Sigmoid colon (tissue), 7 donors: Measurements from ENCODE around the gene RBBP5. TPM values are rescaled to one million over a fixed set of nuclear protein-coding genes. Genes with fewer than 3 reads are reported as not detected.
A peak's percentile ranks its signal among the peaks of the same experiment; 100 is the strongest.

Source experiments
- DNase-seq: peaks from one replicate; pipeline ENCODE4 v3.0.0-alpha.2; 2019
- H3K27ac ChIP-seq, 4 donors: fragments of 200-600 bp; sonication (generic); one replicate each; pipeline ENCODE4 v1.5.1; 2016 to 2019; ENCODE audit warnings: mild to moderate bottlenecking in 1 of 4
- H3K27me3 ChIP-seq, 3 donors: fragments of 200-600 bp; sonication (generic); one replicate each; pipeline ENCODE4 v1.5.1; 2019; ENCODE audit warnings: mild to moderate bottlenecking in 1 of 3
- H3K36me3 ChIP-seq, 4 donors: fragments of 200-600 bp; sonication (generic); one replicate each; pipeline ENCODE4 v1.5.1; 2016 to 2019
- H3K4me1 ChIP-seq, 4 donors: fragments of 200-600 bp; sonication (generic); one replicate each; pipeline ENCODE4 v1.5.1; 2017 to 2019
- H3K4me3 ChIP-seq, 4 donors: fragments of 200-600 bp; sonication (generic); one replicate each; pipeline ENCODE4 v1.5.1; 2017 to 2019; ENCODE audit warnings: mild to moderate bottlenecking in 2 of 4, moderate library complexity in 1 of 4
- H3K9me3 ChIP-seq, 4 donors: fragments of 200-600 bp in 3 of 4; sonication (generic) in 3 of 4; one replicate each; pipeline versions ENCODE4 v1.5.1 to v1.6.1; 2013 to 2019
- EP300 ChIP-seq, 4 donors: sonication (generic); formaldehyde crosslinking; IDR thresholded peaks; one replicate each; pipeline ENCODE4 v1.6.1; 2017; ENCODE audit warnings: antibody characterized with exemption in 4 of 4
- POLR2A ChIP-seq, 2 donors: fragments of 450-650 bp; IDR thresholded peaks; one replicate each; pipeline ENCODE4 v1.6.1; 2016; ENCODE audit warnings: antibody characterized with exemption in 2 of 2, mild to moderate bottlenecking in 2 of 2, moderate library complexity in 2 of 2
- POLR2AphosphoS5 ChIP-seq, 4 donors: sonication (generic); formaldehyde crosslinking; IDR thresholded peaks; one replicate each; pipeline ENCODE4 v1.6.1; 2017; ENCODE audit warnings: antibody characterized with exemption in 4 of 4
- WGBS, 2 donors: extraction: QIAGEN DNeasy Blood & Tissue Kit; methylation state at CpG; one replicate each; pipeline ENCODE4 v1.1.7; 2013; 5-methylcytosine and 5-hydroxymethylcytosine counted together
- intact Hi-C: fragments of 100-400 bp; cut with DNase I; formaldehyde crosslinking; loops from one replicate; pipeline ENCODE4 v1.15.1; 2023
- polyA plus RNA-seq, 3 donors: library from polyadenylated mRNA; stranded (reverse); fragments of 200-250 nt; gene quantifications; one replicate each; pipeline ENCODE4 v1.2.3, GENCODE V29; 2013
- total RNA-seq, 4 donors: library from RNA; depleted of rRNA; stranded (reverse); fragments of >200 nt; gene quantifications; one replicate each; pipeline ENCODE4 v1.1.0, GENCODE V29; 2016
- TF ChIP-seq, protein P1 (sequence below), 4 experiments: fragments of 450-650 bp in 3 of 4; fragments of 200-600 bp in 1 of 4; IDR thresholded peaks; one replicate each; pipeline ENCODE4 v1.5.1; 2016 to 2019; ENCODE audit warnings: antibody characterized with exemption in 4 of 4, mild to moderate bottlenecking in 3 of 4, moderate library complexity in 2 of 4
- donor health status: healthy with polysubstance abuse.
- donor health status: Bipolar disorder and iron deficiency.
- donor health status: healthy.

RBBP5 gene
- total and polyA plus RNA-seq, 7 donors, result 6.6 to 36.5 (median 12.2) TPM

DNA sequence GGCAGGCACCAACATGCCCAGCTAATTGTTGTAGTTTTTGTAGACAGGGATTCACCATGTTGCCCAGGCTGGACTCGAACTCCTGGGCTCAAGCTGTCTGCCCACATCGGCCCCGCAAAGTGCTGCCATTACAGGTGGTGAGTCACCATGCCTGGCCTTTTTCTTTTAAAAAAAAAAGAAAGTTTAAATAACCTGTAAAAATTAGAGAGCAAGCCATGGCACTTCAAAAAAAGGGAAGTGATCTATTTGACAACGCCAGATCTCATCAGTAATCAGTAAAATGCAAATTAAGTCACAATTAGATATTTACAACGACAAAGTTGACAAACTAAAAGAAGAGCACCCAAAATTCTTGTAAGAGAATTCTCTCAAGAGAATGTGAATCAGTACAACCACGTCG lies 2.9 kb upstream of the RBBP5 start:
- 74 to 83% methylated on average over 7 of the region's 7 CpGs for whole genome bisulfite sequencing, 2 donors
- Histone ChIP-seq H3K4me1 (peaks cover 0 to 24% (median 18%) of the 10 kb centered on the region in 4 donors), H3K4me3 (no peak overlapping the region), H3K27me3 (no peaks in the 10 kb centered on the region), H3K9me3 (no peaks in the 10 kb centered on the region), H3K27ac (no peak overlapping the region), H3K36me3 (no peaks in the 10 kb centered on the region)
- intact Hi-C loops, result loop anchor here (5.0 kb wide), 1 partner anchor 133 kb away; no protein-coding TSS in a partner anchor
- TF ChIP-seq EP300 (IDR thresholded peaks at IDR 0.05) (no peak), POLR2AphosphoS5 (IDR thresholded peaks at IDR 0.05) (no peak), POLR2A (IDR thresholded peaks at IDR 0.05) (no peak)
- TF ChIP-seq, protein P1, sequence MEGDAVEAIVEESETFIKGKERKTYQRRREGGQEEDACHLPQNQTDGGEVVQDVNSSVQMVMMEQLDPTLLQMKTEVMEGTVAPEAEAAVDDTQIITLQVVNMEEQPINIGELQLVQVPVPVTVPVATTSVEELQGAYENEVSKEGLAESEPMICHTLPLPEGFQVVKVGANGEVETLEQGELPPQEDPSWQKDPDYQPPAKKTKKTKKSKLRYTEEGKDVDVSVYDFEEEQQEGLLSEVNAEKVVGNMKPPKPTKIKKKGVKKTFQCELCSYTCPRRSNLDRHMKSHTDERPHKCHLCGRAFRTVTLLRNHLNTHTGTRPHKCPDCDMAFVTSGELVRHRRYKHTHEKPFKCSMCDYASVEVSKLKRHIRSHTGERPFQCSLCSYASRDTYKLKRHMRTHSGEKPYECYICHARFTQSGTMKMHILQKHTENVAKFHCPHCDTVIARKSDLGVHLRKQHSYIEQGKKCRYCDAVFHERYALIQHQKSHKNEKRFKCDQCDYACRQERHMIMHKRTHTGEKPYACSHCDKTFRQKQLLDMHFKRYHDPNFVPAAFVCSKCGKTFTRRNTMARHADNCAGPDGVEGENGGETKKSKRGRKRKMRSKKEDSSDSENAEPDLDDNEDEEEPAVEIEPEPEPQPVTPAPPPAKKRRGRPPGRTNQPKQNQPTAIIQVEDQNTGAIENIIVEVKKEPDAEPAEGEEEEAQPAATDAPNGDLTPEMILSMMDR (IDR thresholded peaks at IDR 0.05), result no peak
- DNase-seq, result no peak

DNA sequence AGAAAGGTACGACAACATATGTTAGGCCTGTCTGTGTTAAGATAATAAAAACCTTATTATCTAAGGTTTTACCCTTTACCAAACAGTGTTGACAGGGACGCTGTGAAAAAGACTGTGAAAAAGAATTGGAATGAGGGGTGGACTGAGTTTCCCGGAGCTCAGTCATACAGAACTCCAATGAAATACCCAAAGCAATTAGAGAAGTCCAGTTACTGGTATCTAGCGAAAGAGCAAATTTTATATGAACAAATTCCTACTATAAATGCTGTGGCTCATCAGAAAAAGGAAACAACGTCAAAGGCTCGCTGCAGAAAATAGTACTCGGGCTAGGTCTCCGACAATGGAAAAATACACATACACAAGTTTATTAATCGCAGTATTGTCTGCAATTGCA lies 708 bp upstream of the RBBP5 start:
- Histone ChIP-seq H3K4me3 (peak overlapping the region; percentile 80 to 95 (median 90)), H3K27me3 (no peaks in the 10 kb centered on the region), H3K9me3 (no peaks in the 10 kb centered on the region), H3K27ac (peak overlapping the region; percentile 88 to 93 (median 91)), H3K36me3 (peaks cover 0 to 10% (median 0%) of the 10 kb centered on the region in 4 donors), H3K4me1 (peaks cover 0 to 31% (median 23%) of the 10 kb centered on the region in 4 donors)
- WGBS, 2 donors, result 6 to 16% methylated on average over 9 of the region's 9 CpGs
- intact Hi-C loops, result loop anchor here (5.0 kb wide), 1 partner anchor 135 kb away; no protein-coding TSS in a partner anchor
- DNase-seq, result no peak
- TF ChIP-seq EP300 (IDR thresholded peaks at IDR 0.05) (no peak), POLR2A (IDR thresholded peaks at IDR 0.05) (no peak), POLR2AphosphoS5 (IDR thresholded peaks at IDR 0.05) (no peak)
- TF ChIP-seq, protein P1 (IDR thresholded peaks at IDR 0.05), result no peak

DNA sequence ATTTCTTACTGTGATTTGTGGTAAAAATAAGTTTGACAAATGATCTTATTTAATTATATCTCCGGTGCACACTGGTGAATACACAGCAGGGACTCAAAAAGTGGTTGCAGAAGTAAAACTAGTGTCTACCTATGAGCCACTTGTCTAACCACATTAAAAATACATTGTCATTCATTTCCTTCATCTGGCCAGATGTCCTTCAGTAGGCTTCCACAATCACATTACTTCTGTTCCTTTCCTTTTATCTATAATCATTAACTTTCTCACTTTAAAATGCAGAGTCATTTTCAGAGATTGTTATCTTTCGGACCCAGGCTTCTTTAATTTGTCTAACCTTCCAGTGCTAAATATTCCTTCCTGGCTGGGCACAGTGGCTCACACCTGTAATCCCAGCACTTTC lies 3.0 kb downstream of the RBBP5 start:
- Histone ChIP-seq H3K9me3 (no peaks in the 10 kb centered on the region), H3K4me1 (peaks cover 0 to 31% (median 23%) of the 10 kb centered on the region in 4 donors), H3K27ac (no peak overlapping the region), H3K4me3 (no peak overlapping the region), H3K27me3 (no peaks in the 10 kb centered on the region), H3K36me3 (peaks cover 0 to 33% (median 10%) of the 10 kb centered on the region in 4 donors)
- intact Hi-C loops, result no loop called here
- no peak for DNase-seq
- TF ChIP-seq, protein P1 (IDR thresholded peaks at IDR 0.05), result no peak
- TF ChIP-seq POLR2AphosphoS5 (IDR thresholded peaks at IDR 0.05) (no peak), EP300 (IDR thresholded peaks at IDR 0.05) (no peak), POLR2A (IDR thresholded peaks at IDR 0.05) (no peak)
- 61 to 63% methylated on average over 2 of the region's 2 CpGs for WGBS, 2 donors

DNA sequence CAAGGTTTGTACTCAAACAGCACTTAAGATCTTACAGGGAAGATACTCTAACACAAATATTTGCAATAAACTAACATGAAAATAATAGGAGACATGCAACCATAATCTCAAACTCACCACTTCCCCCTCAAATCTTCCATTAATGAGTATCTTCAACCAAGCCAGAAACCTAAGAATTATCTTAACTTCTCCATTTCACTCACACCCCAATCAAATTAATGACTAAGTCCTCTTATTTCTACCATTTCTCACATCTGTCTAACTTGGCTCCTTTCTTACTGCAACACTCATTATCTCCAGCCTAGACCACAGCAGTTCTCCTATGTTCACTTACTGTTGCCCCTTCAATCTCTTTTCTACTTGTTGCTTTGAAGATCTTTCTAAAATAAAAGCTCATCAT lies 10.4 kb downstream of the RBBP5 start:
- H3K27me3 ChIP-seq, result no peaks in the 10 kb centered on the region
- H3K36me3 ChIP-seq, result peaks cover 0 to 85% (median 17%) of the 10 kb centered on the region in 4 donors
- TF ChIP-seq POLR2AphosphoS5 (IDR thresholded peaks at IDR 0.05) (no peak), POLR2A (IDR thresholded peaks at IDR 0.05) (no peak), EP300 (IDR thresholded peaks at IDR 0.05) (no peak)
- TF ChIP-seq, protein P1 (IDR thresholded peaks at IDR 0.05), result no peak
- no peak overlapping the region for H3K27ac ChIP-seq
- H3K4me1 ChIP-seq, result no peaks in the 10 kb centered on the region
- no peak for DNase-seq
- H3K4me3 ChIP-seq, result no peak overlapping the region
- intact Hi-C loops, result no loop called here
- H3K9me3 ChIP-seq, result no peaks in the 10 kb centered on the region

DNA sequence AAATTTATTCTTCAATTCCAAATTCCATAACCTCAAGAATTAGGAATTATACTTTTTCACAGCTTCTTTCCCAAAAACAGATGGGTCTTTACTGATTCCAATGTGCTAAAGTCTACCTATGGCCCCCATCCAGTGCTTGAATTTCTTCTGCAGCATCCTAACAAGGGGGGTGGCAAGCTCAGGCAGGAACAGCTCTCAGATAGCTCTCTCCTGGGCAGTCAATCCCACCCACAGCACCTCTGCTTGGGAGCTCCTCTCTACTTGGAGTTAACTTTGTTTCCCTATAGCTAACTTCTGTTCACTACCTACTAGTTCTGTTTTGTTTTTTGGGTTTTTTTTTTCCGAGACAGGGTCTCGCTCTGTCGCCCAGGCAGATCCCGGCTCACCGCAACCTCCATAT lies 12.1 kb downstream of the RBBP5 start:
- Histone ChIP-seq H3K36me3 (peaks cover 7 to 91% (median 18%) of the 10 kb centered on the region in 4 donors), H3K27ac (no peak overlapping the region), H3K9me3 (no peaks in the 10 kb centered on the region), H3K27me3 (no peaks in the 10 kb centered on the region), H3K4me1 (no peaks in the 10 kb centered on the region), H3K4me3 (no peak overlapping the region)
- no peak for DNase-seq
- TF ChIP-seq, protein P1 (IDR thresholded peaks at IDR 0.05), result no peak
- no peak for TF ChIP-seq POLR2AphosphoS5 (IDR thresholded peaks at IDR 0.05)
- no peak for TF ChIP-seq POLR2A (IDR thresholded peaks at IDR 0.05)
- no peak for TF ChIP-seq EP300 (IDR thresholded peaks at IDR 0.05)
- intact Hi-C loops, result no loop called here
- WGBS, 2 donors, result 79 to 88% methylated on average over 5 of the region's 5 CpGs
